HT1080 (cell line): ENCODE measurements around the gene NBEA. TPM values are rescaled to one million over a fixed set of nuclear protein-coding genes. Genes with fewer than 3 reads are reported as not detected.
"Not testable (repeated sequence)": the region's sequence is repeated elsewhere in the genome, so short reads cannot be mapped to it uniquely, and the experiment has no call there.

Experiments used
- DNase-seq: peaks from one replicate; pipeline ENCODE4 v3.0.0-alpha.2; 2015; ENCODE audit warnings: low read depth
- total RNA-seq: library from RNA; depleted of rRNA; stranded (reverse); fragments of >200 nt; shearing (Covaris generic); gene quantifications from 2 replicates; pipeline ENCODE4 v1.2.3, GENCODE V29; 2014

Gene NBEA
- total RNA-seq, 1 experiment from 2014 or later = 3.2 TPM

- DNase-seq = no peak
These were observed 115.8 kb downstream of the NBEA start for GRCh38 chr13:35057858-35058257.

GRCh38 chr13:35058585-35058984, 116.5 kb downstream of the NBEA start:
- not testable (repeated sequence) for DNase-seq

- DNase-seq = peak; percentile 52
These were observed 144.6 kb downstream of the NBEA start for GRCh38 chr13:35086667-35087066.

- DNase-seq = no peak
These were observed 150.2 kb downstream of the NBEA start for GRCh38 chr13:35092251-35092650.

- no peak for DNase-seq
These were observed 150.7 kb downstream of the NBEA start for GRCh38 chr13:35092751-35093150.

- no peak for DNase-seq
These were observed 151.3 kb downstream of the NBEA start for GRCh38 chr13:35093356-35093755.

- DNase-seq = peak; percentile 1
These were observed 164.7 kb downstream of the NBEA start for GRCh38 chr13:35106771-35107170.

- DNase-seq = no peak
These were observed 165.5 kb downstream of the NBEA start for GRCh38 chr13:35107535-35107934.

GRCh38 chr13:35113612-35114011, 171.5 kb downstream of the NBEA start:
- not testable (repeated sequence) for DNase-seq

- DNase-seq = no peak
These were observed 185.4 kb downstream of the NBEA start for GRCh38 chr13:35127466-35127865.

- no peak for DNase-seq
These were observed 187.4 kb downstream of the NBEA start for GRCh38 chr13:35129500-35129899.

GRCh38 chr13:35131471-35131870, 189.4 kb downstream of the NBEA start:
- DNase-seq = no peak

- DNase-seq = peak; percentile 4
These were observed 194.5 kb downstream of the NBEA start for GRCh38 chr13:35136585-35136984.

GRCh38 chr13:35139591-35139990, 197.5 kb downstream of the NBEA start:
- peak; percentile 87 for DNase-seq

GRCh38 chr13:35140321-35140720, 198.3 kb downstream of the NBEA start:
- no peak for DNase-seq

- no peak for DNase-seq
These were observed 198.8 kb downstream of the NBEA start for GRCh38 chr13:35140831-35141230.

- DNase-seq = no peak
These were observed 201.1 kb downstream of the NBEA start for GRCh38 chr13:35143123-35143522.

- peak; percentile 37 for DNase-seq
These were observed 202.3 kb downstream of the NBEA start for GRCh38 chr13:35144166-35144890.

- DNase-seq = no peak
These were observed 204.6 kb downstream of the NBEA start for GRCh38 chr13:35146686-35147085.

GRCh38 chr13:35157143-35157755, 215.2 kb downstream of the NBEA start:
- peak; percentile 56 for DNase-seq

- DNase-seq = no peak
These were observed 217.0 kb downstream of the NBEA start for GRCh38 chr13:35159041-35159440.

GRCh38 chr13:35160896-35161295, 218.8 kb downstream of the NBEA start:
- DNase-seq = no peak

GRCh38 chr13:35162420-35162819, 220.3 kb downstream of the NBEA start:
- no peak for DNase-seq
